HG03354 (cell line): ENCODE data around the gene NKD1.
"Not testable (repeated sequence)": the region's sequence is repeated elsewhere in the genome, so short reads cannot be mapped to it uniquely, and the experiment has no call there.

Source experiments
- ATAC-seq: cut with Tn5 transposase; IDR thresholded peaks from one replicate; pipeline ENCODE4 v1.9.1; 2021; ENCODE audit warnings: mild to moderate bottlenecking; ENCODE audit not compliant: unreplicated experiment, poor library complexity, severe bottlenecking

Gene NKD1

GRCh38 chr16:50572700-50573099 is 24.5 kb downstream of the NKD1 start:
- no peak for ATAC-seq

- no peak for ATAC-seq
Observed at GRCh38 chr16:50573279-50573678, 25.1 kb downstream of the NKD1 start.

- ATAC-seq: no peak
Observed at GRCh38 chr16:50573947-50574744, 25.9 kb downstream of the NKD1 start.

- ATAC-seq: no peak
Observed at GRCh38 chr16:50574745-50575136, 26.5 kb downstream of the NKD1 start.

- ATAC-seq: no peak
Observed at GRCh38 chr16:50575743-50576142, 27.5 kb downstream of the NKD1 start.

GRCh38 chr16:50576403-50577113 is 28.4 kb downstream of the NKD1 start:
- ATAC-seq: no peak

- ATAC-seq: no peak
Observed at GRCh38 chr16:50578137-50578536, 29.9 kb downstream of the NKD1 start.

- ATAC-seq: not testable (repeated sequence)
Observed at GRCh38 chr16:50579373-50579772, 31.2 kb downstream of the NKD1 start.

- ATAC-seq: no peak
Observed at GRCh38 chr16:50580180-50580798, 32.1 kb downstream of the NKD1 start.

GRCh38 chr16:50581845-50582244 is 33.6 kb downstream of the NKD1 start:
- ATAC-seq: no peak

GRCh38 chr16:50583211-50583610 is 35.0 kb downstream of the NKD1 start:
- no peak for ATAC-seq

GRCh38 chr16:50584033-50584722 is 36.0 kb downstream of the NKD1 start:
- ATAC-seq: peak; percentile 61

GRCh38 chr16:50585331-50585776 is 37.2 kb downstream of the NKD1 start:
- no peak for ATAC-seq

- ATAC-seq: no peak
Observed at GRCh38 chr16:50587543-50587942, 39.3 kb downstream of the NKD1 start.

GRCh38 chr16:50588276-50588675 is 40.1 kb downstream of the NKD1 start:
- no peak for ATAC-seq

GRCh38 chr16:50591209-50591608 is 43.0 kb downstream of the NKD1 start:
- no peak for ATAC-seq

- no peak for ATAC-seq
Observed at GRCh38 chr16:50591800-50592771, 43.9 kb downstream of the NKD1 start.

GRCh38 chr16:50592996-50593395 is 44.8 kb downstream of the NKD1 start:
- no peak for ATAC-seq
